Naive B cell (primary cell): ENCODE data around the gene GALNT9. TPM values are rescaled to one million over a fixed set of nuclear protein-coding genes. Genes with fewer than 3 reads are reported as not detected.

Experiments used
- ATAC-seq, 2 donors: fragments of 150-1000 bp; cut with Tn5 transposase; 2 replicates each; pipeline ENCODE4 v1.10.0; 2021; ENCODE audit warnings: low read depth in 2 of 2, mild to moderate bottlenecking in 2 of 2, moderate library complexity in 2 of 2
- DNase-seq: peaks from one replicate; pipeline ENCODE4 v3.0.0; 2022
- H3K27ac Mint-ChIP-seq, 6 donors: one replicate each; pipeline ENCODE4 v1.8.0; 2020 to 2022; ENCODE audit warnings: mild to moderate bottlenecking in 6 of 6, mixed read lengths in 6 of 6, moderate library complexity in 5 of 6, inconsistent platforms in 2 of 6
- H3K27me3 Mint-ChIP-seq, 3 donors: one replicate each; pipeline ENCODE4 v1.8.0; 2021 to 2022; ENCODE audit warnings: mixed read lengths in 3 of 3, mild to moderate bottlenecking in 1 of 3
- H3K36me3 Mint-ChIP-seq, 2 donors: one replicate each; pipeline ENCODE4 v1.8.0; 2020 to 2022; ENCODE audit warnings: mixed read lengths in 2 of 2, inconsistent platforms in 1 of 2, mild to moderate bottlenecking in 1 of 2
- H3K4me1 Mint-ChIP-seq, 3 donors: one replicate each; pipeline ENCODE4 v1.8.0; 2020 to 2022; ENCODE audit warnings: mixed read lengths in 3 of 3, inconsistent platforms in 1 of 3, mild to moderate bottlenecking in 1 of 3, moderate library complexity in 1 of 3
- H3K4me3 Mint-ChIP-seq, 8 donors: one replicate each; pipeline ENCODE4 v1.8.0; 2020 to 2022; ENCODE audit warnings: mild to moderate bottlenecking in 8 of 8, mixed read lengths in 8 of 8, moderate library complexity in 8 of 8, inconsistent platforms in 2 of 8
- H3K9me3 Mint-ChIP-seq, 7 donors: one replicate each; pipeline ENCODE4 v1.8.0; 2020 to 2022; ENCODE audit warnings: mixed read lengths in 7 of 7, mild to moderate bottlenecking in 5 of 7, inconsistent platforms in 2 of 7, moderate library complexity in 1 of 7
- polyA plus RNA-seq, 6 donors: library from polyadenylated mRNA; unstranded; fragments of 300-500 nt; fragmentation: Illumina TruSeq; gene quantifications; one replicate each; pipeline ENCODE4 v1.2.3, GENCODE V29; 2021; ENCODE audit warnings: low read depth in 6 of 6

GALNT9 gene
- polyA plus RNA-seq, 6 donors from 2014 or later: 0.43 to 3.0 (median 0.74) TPM; not detected in 3

GRCh38 chr12:132213359-132214160, 115.8 kb downstream of the GALNT9 start:
- Mint-ChIP-seq H3K36me3 (peaks cover 0 to 7% of the 10 kb centered on the region in 2 donors), H3K9me3 (peaks cover 0 to 12% (median 0%) of the 10 kb centered on the region in 7 donors), H3K4me3 (peak overlapping the region in 1 of 8 donors; percentile 37), H3K27ac (peak overlapping the region; percentile 2 to 97 (median 59)), H3K27me3 (peaks cover 21 to 26% (median 26%) of the 10 kb centered on the region in 3 donors), H3K4me1 (peaks cover 7 to 11% (median 9%) of the 10 kb centered on the region in 3 donors)
- DNase-seq: no peak
- ATAC-seq: no peak

GRCh38 chr12:132211816-132212215, 117.6 kb downstream of the GALNT9 start:
- Mint-ChIP-seq H3K27me3 (peaks cover 12 to 21% (median 17%) of the 10 kb centered on the region in 3 donors), H3K4me3 (no peak overlapping the region), H3K4me1 (peaks cover 5 to 11% (median 7%) of the 10 kb centered on the region in 3 donors), H3K36me3 (peaks cover 0 to 7% of the 10 kb centered on the region in 2 donors), H3K9me3 (peaks cover 0 to 5% (median 0%) of the 10 kb centered on the region in 7 donors), H3K27ac (peak overlapping the region in 3 of 6 donors; percentile 54 to 92 (median 86))
- DNase-seq (peak; percentile 19), ATAC-seq (peak; percentile 55 to 78)

DNA sequence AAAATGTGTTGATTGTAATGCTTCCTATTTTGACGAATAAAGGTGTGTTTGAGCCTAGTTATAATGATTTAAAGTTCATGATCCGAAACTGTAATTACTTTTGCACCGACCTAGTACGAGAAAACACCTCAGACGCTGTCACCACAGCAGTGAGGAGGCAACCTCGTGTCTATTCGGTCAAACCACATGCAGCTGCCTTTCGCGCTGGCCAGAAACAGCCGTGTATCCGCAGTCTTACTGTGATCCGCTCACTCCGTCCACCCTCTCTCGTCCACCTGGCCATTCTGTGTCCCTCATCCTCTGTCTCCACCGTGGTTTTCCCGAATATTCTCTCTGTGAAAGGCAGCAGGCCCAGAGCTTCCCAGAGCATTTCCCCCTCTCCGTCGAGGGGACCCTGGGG, 118.1 kb downstream of the GALNT9 start:
- peak overlapping the region in 1 of 8 donors; percentile 10 for H3K4me3 Mint-ChIP-seq
- H3K4me1 Mint-ChIP-seq: peaks cover 5 to 11% (median 7%) of the 10 kb centered on the region in 3 donors
- peaks cover 0 to 5% (median 0%) of the 10 kb centered on the region in 7 donors for H3K9me3 Mint-ChIP-seq
- peaks cover 9 to 25% (median 15%) of the 10 kb centered on the region in 3 donors for H3K27me3 Mint-ChIP-seq
- peak overlapping the region in 4 of 6 donors; percentile 54 to 92 (median 75) for H3K27ac Mint-ChIP-seq
- H3K36me3 Mint-ChIP-seq: peaks cover 0 to 7% of the 10 kb centered on the region in 2 donors
- DNase-seq (no peak), ATAC-seq (no peak)

GRCh38 chr12:132210223-132211055, 119.0 kb downstream of the GALNT9 start:
- H3K9me3 Mint-ChIP-seq: peaks cover 0 to 5% (median 0%) of the 10 kb centered on the region in 7 donors
- ATAC-seq: no peak
- H3K27me3 Mint-ChIP-seq: peaks cover 4 to 26% (median 9%) of the 10 kb centered on the region in 3 donors
- no peak for DNase-seq
- H3K4me1 Mint-ChIP-seq: peaks cover 4 to 11% (median 5%) of the 10 kb centered on the region in 3 donors
- peak overlapping the region in 1 of 6 donors; percentile 69 for H3K27ac Mint-ChIP-seq
- no peak overlapping the region for H3K4me3 Mint-ChIP-seq
- H3K36me3 Mint-ChIP-seq: peaks cover 0 to 7% of the 10 kb centered on the region in 2 donors

DNA sequence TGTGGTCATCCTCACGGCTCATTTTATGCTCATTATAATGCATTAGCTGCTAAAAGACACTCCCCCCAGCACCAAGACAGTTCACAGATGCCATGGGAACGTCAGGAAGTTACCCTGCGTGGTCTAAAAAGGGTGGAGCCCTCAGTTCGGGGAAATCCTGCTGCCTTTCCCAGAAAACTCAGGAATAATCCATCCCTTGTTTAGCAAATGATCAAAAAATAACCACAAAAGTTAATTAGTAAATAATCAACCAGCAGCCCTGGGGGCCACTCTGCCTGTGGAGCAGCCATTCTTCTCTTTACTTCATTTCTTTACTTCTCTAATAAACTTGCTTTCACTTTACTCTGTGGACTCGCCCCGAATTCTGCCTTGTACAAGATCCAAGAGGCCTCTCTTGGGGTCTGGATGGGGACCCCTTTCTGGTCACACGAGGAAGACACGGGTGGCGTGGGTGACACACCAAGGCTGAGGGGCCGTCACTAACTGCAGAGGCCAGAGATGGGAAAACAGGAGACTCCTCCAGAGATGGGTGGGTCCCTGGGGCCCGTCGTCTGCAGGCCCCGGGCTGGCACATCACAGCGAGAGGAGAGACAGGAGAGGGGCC, 119.7 kb downstream of the GALNT9 start:
- ATAC-seq (no peak), DNase-seq (no peak)
- H3K36me3 Mint-ChIP-seq: peaks cover 0 to 7% of the 10 kb centered on the region in 2 donors
- H3K4me3 Mint-ChIP-seq: no peak overlapping the region
- peaks cover 5 to 11% (median 9%) of the 10 kb centered on the region in 3 donors for H3K4me1 Mint-ChIP-seq
- H3K9me3 Mint-ChIP-seq: peaks cover 0 to 5% (median 0%) of the 10 kb centered on the region in 7 donors
- peak overlapping the region in 1 of 6 donors; percentile 69 for H3K27ac Mint-ChIP-seq
- peaks cover 4 to 33% (median 16%) of the 10 kb centered on the region in 3 donors for H3K27me3 Mint-ChIP-seq

GRCh38 chr12:132208153-132208823, 121.1 kb downstream of the GALNT9 start:
- Mint-ChIP-seq H3K4me3 (no peak overlapping the region), H3K36me3 (peaks cover 0 to 3% of the 10 kb centered on the region in 2 donors), H3K27me3 (peaks cover 7 to 45% (median 27%) of the 10 kb centered on the region in 3 donors), H3K4me1 (peaks cover 5 to 10% (median 8%) of the 10 kb centered on the region in 3 donors), H3K9me3 (peaks cover 0 to 2% (median 0%) of the 10 kb centered on the region in 7 donors), H3K27ac (no peak overlapping the region)
- DNase-seq: no peak
- no peak for ATAC-seq

GRCh38 chr12:132207083-132207775, 122.2 kb downstream of the GALNT9 start:
- ATAC-seq (no peak), DNase-seq (no peak)
- Mint-ChIP-seq H3K36me3 (no peaks in the 10 kb centered on the region), H3K4me1 (peaks cover 5 to 8% (median 6%) of the 10 kb centered on the region in 3 donors), H3K27me3 (peaks cover 7 to 51% (median 34%) of the 10 kb centered on the region in 3 donors), H3K4me3 (no peak overlapping the region), H3K27ac (peak overlapping the region in 3 of 6 donors; percentile 6 to 56 (median 49)), H3K9me3 (peaks cover 0 to 2% (median 0%) of the 10 kb centered on the region in 7 donors)

DNA sequence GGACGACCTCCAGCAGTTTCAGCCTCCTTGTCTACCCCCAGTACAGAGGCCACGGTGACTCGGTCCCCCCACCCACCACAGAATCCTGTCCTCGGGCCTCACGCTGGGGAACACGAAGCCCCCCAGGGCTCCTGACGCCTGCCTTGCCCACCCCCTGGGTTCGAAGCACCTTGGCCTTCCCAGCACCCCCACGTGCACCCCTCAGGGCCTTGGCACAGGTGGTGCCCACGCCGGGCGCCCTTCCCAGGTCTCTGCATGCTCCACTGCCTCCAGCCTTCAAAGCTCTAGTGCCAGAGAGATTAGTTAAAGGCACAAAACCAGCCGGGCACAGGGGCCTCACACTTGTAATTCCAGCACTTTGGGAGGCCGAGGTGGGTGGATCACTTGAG, 123.3 kb downstream of the GALNT9 start:
- H3K27me3 Mint-ChIP-seq: peaks cover 7 to 57% (median 38%) of the 10 kb centered on the region in 3 donors
- peak overlapping the region in 1 of 6 donors; percentile 6 for H3K27ac Mint-ChIP-seq
- H3K4me1 Mint-ChIP-seq: peaks cover 0 to 8% (median 0%) of the 10 kb centered on the region in 3 donors
- H3K9me3 Mint-ChIP-seq: peaks cover 0 to 2% (median 0%) of the 10 kb centered on the region in 7 donors
- ATAC-seq (no peak), DNase-seq (no peak)
- no peaks in the 10 kb centered on the region for H3K36me3 Mint-ChIP-seq
- peak overlapping the region in 1 of 8 donors; percentile 55 for H3K4me3 Mint-ChIP-seq

- H3K4me3 Mint-ChIP-seq: peak overlapping the region in 2 of 8 donors; percentile 30 to 33
- no peaks in the 10 kb centered on the region for H3K36me3 Mint-ChIP-seq
- H3K4me1 Mint-ChIP-seq: peaks cover 0 to 8% (median 0%) of the 10 kb centered on the region in 3 donors
- DNase-seq (no peak), ATAC-seq (peak; percentile 16 to 45)
- peaks cover 11 to 58% (median 38%) of the 10 kb centered on the region in 3 donors for H3K27me3 Mint-ChIP-seq
- peaks cover 0 to 2% (median 0%) of the 10 kb centered on the region in 7 donors for H3K9me3 Mint-ChIP-seq
- H3K27ac Mint-ChIP-seq: peak overlapping the region in 1 of 6 donors; percentile 49
These were observed 123.9 kb downstream of the GALNT9 start for GRCh38 chr12:132205271-132206045.

DNA sequence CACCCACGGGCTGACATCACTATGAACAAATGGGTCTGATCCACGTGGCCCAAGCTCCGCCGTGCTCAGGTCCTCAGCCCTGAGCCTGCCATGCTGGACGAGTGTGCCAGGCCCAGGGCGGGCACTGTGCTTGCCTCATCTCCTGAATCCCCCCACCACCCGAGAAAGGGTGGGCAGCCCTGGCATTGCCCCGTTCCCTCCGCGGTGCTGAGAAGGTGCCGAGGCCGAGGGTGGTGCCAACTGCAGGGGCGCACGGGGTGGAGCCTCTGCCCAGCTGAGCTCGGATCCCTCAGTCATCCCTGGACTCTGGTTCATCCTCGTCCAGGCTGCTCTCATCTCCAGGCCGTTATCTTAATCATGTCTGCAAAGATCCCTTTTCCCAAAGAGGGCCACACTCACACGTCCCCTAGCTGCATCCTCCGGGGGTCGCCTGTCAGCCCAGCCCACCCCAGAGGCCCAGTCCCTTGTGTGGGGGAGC, 124.6 kb downstream of the GALNT9 start:
- peak overlapping the region in 2 of 6 donors; percentile 52 to 60 for H3K27ac Mint-ChIP-seq
- ATAC-seq (no peak), DNase-seq (no peak)
- peaks cover 0 to 8% (median 0%) of the 10 kb centered on the region in 3 donors for H3K4me1 Mint-ChIP-seq
- peak overlapping the region in 2 of 8 donors; percentile 29 to 68 for H3K4me3 Mint-ChIP-seq
- H3K9me3 Mint-ChIP-seq: peaks cover 0 to 2% (median 0%) of the 10 kb centered on the region in 7 donors
- peaks cover 14 to 64% (median 38%) of the 10 kb centered on the region in 3 donors for H3K27me3 Mint-ChIP-seq
- no peaks in the 10 kb centered on the region for H3K36me3 Mint-ChIP-seq
